Islet precursor cell (in vitro differentiated cells): ENCODE results near the gene NUP62CL.
A peak's percentile ranks its signal among the peaks of the same experiment; 100 is the strongest.
"Not testable (repeated sequence)": the region's sequence is repeated elsewhere in the genome, so short reads cannot be mapped to it uniquely, and the experiment has no call there.

Experiments
- DNase-seq: peaks from one replicate; pipeline ENCODE4 v3.0.0-alpha.2; 2018

The NUP62CL gene

GRCh38 chrX:107205770-107206696, at the start of gene NUP62CL, which contains the start of gene DNAAF6:
TSS of gene NUP62CL (minus strand) at chrX:107206433. CDS start at chrX:107175146, 31,287 bp downstream.
TSS of gene DNAAF6 (plus strand) at chrX:107206611. CDS start at chrX:107212876, 6,265 bp downstream.
- DNase-seq = peak; percentile 96

GRCh38 chrX:107228486-107228819, 22.2 kb upstream of the NUP62CL start:
- DNase-seq = no peak

- DNase-seq = no peak
Observed at GRCh38 chrX:107227780-107228485, 21.7 kb upstream of the NUP62CL start.

- DNase-seq = no peak
Observed at GRCh38 chrX:107226757-107227156, 20.5 kb upstream of the NUP62CL start.

- no peak for DNase-seq
Observed at GRCh38 chrX:107213477-107213876, 7.2 kb upstream of the NUP62CL start.

GRCh38 chrX:107207943-107208342, 1.7 kb upstream of the NUP62CL start:
- DNase-seq = no peak

- DNase-seq = no peak
Observed at GRCh38 chrX:107207089-107207488, 856 bp upstream of the NUP62CL start.

GRCh38 chrX:107206697-107207065, 448 bp upstream of the NUP62CL start:
- no peak for DNase-seq

- no peak for DNase-seq
Observed at GRCh38 chrX:107204068-107204605, 2.1 kb downstream of the NUP62CL start.

GRCh38 chrX:107199491-107199890, 6.7 kb downstream of the NUP62CL start:
- no peak for DNase-seq

- DNase-seq = not testable (repeated sequence)
Observed at GRCh38 chrX:107198074-107198473, 8.2 kb downstream of the NUP62CL start.

- no peak for DNase-seq
Observed at GRCh38 chrX:107197319-107197718, 8.9 kb downstream of the NUP62CL start.

- no peak for DNase-seq
Observed at GRCh38 chrX:107171369-107172102, 34.7 kb downstream of the NUP62CL start.

- no peak for DNase-seq
Observed at GRCh38 chrX:107168712-107169111, 37.5 kb downstream of the NUP62CL start.

GRCh38 chrX:107168257-107168656, 38.0 kb downstream of the NUP62CL start:
- DNase-seq = no peak

GRCh38 chrX:107167163-107167921, 38.9 kb downstream of the NUP62CL start:
- no peak for DNase-seq

- not testable (repeated sequence) for DNase-seq
Observed at GRCh38 chrX:107157618-107158017, 48.6 kb downstream of the NUP62CL start.

- DNase-seq = not testable (repeated sequence)
Observed at GRCh38 chrX:107155621-107156430, 50.4 kb downstream of the NUP62CL start.

GRCh38 chrX:107154787-107155620, 51.2 kb downstream of the NUP62CL start:
- DNase-seq = peak; percentile 85

GRCh38 chrX:107153005-107153404, 53.2 kb downstream of the NUP62CL start:
- no peak for DNase-seq
